ENCODE results near the gene TMEM207. TPM values are rescaled to one million over a fixed set of nuclear protein-coding genes. Genes with fewer than 3 reads are reported as not detected.

TMEM207 gene
- total and polyA plus RNA-seq, 2 of the 4 experiments (the other 2 are of a cell fraction) = not detected

DNA sequence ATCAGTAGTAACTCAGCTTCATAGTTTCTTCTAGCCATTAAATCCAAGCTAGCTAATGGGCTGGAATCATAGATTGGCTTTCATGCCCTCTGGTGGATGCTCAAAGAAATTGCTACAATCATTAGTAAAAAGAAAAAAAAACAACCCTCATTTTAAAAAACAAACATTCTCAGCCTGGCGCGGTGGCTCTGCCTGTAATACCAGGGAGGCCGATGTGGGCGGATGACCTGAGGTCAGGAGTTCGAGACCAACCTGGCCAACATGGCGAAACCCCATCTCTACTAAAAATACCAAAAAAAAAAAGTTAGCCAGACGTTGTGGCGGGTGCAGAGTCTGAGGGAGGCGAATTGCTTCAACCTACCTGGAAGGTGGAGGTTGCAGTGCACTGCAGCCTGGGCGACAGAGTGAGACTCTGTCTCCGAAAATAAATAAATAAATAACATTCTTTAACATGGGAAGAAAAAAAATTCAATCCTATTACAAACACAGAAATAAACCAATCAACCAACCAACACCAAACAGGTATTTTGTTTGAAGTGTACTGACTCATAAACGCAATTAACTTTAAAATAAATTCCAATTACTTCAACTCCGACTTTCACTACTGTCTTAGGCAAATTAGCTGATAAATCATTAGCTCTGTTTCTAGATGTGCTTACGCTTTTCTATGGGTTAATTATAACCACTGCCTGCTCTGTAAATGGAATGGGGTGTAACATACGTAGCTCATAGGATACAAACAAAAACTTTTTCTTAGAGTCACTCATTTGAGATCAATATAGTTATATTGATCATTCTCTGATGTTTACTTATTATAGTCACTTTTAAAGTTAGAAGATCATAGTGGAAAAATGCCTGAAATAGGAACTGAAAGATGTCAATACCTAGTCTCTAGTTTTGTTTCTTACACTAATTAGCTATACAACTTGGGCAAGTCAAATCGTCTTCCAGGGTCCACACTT lies 24.9 kb downstream of the TMEM207 start:
- Histone ChIP-seq H3K18ac (ENCODE audit: low read depth, low read length) (no peak overlapping the region), H2AK5ac (ENCODE audit: low read depth, low read length) (no peak overlapping the region), H4K20me1 (ENCODE audit: insufficient read depth, low read length) (no peaks in the 10 kb centered on the region), H3K9ac (ENCODE audit: low read depth, low read length) (no peak overlapping the region), H2BK5ac (ENCODE audit: low read depth, low read length, poor library complexity, severe bottlenecking) (no peak overlapping the region), H3K4me3 (ENCODE audit: insufficient read depth, low read depth, low read length) (no peak overlapping the region), H3K4me2 (ENCODE audit: low read depth, low read length) (no peak overlapping the region), H3K23ac (ENCODE audit: low read depth, low read length) (no peak overlapping the region), H3K4me1 (ENCODE audit: control insufficient read depth, insufficient read depth, low read length) (no peaks in the 10 kb centered on the region), H4K8ac (ENCODE audit: low read depth in 2 of 2, low read length in 2 of 2) (no peak overlapping the region), H3K14ac (replicated peaks; ENCODE audit: low read depth, low read length) (no peak overlapping the region), H3K79me1 (ENCODE audit: low read depth in 1 of 2, low read length in 2 of 2) (no peaks in the 10 kb centered on the region), H2BK120ac (ENCODE audit: low read depth, low read length) (no peak overlapping the region), H2BK20ac (ENCODE audit: low read depth, low read length) (no peak overlapping the region), H3K9me3 (ENCODE audit: control insufficient read depth, insufficient read depth, low read length) (no peaks in the 10 kb centered on the region), H3K4ac (ENCODE audit: low read depth, low read length) (no peak overlapping the region), H3K36me3 (ENCODE audit: control insufficient read depth, insufficient read depth, low read length) (no peaks in the 10 kb centered on the region), H3K27me3 (ENCODE audit: control insufficient read depth, insufficient read depth, low read length) (no peaks in the 10 kb centered on the region), H3K9me1 (ENCODE audit: insufficient read depth, low read length) (no peaks in the 10 kb centered on the region), H2AFZ (replicated peaks; ENCODE audit: low read length, poor library complexity) (no peak overlapping the region), H3K27ac (ENCODE audit: insufficient read depth, low read length) (no peak overlapping the region), H4K5ac (ENCODE audit: low read depth, low read length) (no peak overlapping the region), H3K56ac (ENCODE audit: extremely low read depth, insufficient read depth, low read length) (no peak overlapping the region), H2AK9ac (replicated peaks; ENCODE audit: low read depth, low read length, poor library complexity) (no peak overlapping the region), H2BK15ac (ENCODE audit: low read depth, low read length) (0 out of 3 replicates have a peak overlapping the region, but pooled peaks have one; percentile 3), H4K91ac (ENCODE audit: insufficient read depth, low read depth, low read length) (no peak overlapping the region)
- no CpG with 5 or more reads among the region's 16 CpGs for WGBS, 2 experiments (ENCODE audit: extremely low coverage in 2 of 2, insufficient read length in 1 of 2)
- no TSS peak for BruUV-seq (replicated peaks)
- dilution Hi-C loops (cut with HindIII; ENCODE audit: low sequenced_read_pairs, unreplicated experiment) = no loop called here
- TF ChIP-seq NFE2L2 (IDR thresholded peaks at IDR 0.05; ENCODE audit: low read depth, low read length) (no peak), SMC3 (IDR thresholded peaks at IDR 0.05; ENCODE audit: low read depth, low read length) (peak; percentile 86), RAD21 (IDR thresholded peaks at IDR 0.05; ENCODE audit: low read length) (peak; percentile 81)
- TF ChIP-seq, protein P1, sequence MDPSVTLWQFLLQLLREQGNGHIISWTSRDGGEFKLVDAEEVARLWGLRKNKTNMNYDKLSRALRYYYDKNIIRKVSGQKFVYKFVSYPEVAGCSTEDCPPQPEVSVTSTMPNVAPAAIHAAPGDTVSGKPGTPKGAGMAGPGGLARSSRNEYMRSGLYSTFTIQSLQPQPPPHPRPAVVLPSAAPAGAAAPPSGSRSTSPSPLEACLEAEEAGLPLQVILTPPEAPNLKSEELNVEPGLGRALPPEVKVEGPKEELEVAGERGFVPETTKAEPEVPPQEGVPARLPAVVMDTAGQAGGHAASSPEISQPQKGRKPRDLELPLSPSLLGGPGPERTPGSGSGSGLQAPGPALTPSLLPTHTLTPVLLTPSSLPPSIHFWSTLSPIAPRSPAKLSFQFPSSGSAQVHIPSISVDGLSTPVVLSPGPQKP (IDR thresholded peaks at IDR 0.05; ENCODE audit: borderline replicate concordance, low read depth, low read length) = no peak
- TF ChIP-seq, protein P2, sequence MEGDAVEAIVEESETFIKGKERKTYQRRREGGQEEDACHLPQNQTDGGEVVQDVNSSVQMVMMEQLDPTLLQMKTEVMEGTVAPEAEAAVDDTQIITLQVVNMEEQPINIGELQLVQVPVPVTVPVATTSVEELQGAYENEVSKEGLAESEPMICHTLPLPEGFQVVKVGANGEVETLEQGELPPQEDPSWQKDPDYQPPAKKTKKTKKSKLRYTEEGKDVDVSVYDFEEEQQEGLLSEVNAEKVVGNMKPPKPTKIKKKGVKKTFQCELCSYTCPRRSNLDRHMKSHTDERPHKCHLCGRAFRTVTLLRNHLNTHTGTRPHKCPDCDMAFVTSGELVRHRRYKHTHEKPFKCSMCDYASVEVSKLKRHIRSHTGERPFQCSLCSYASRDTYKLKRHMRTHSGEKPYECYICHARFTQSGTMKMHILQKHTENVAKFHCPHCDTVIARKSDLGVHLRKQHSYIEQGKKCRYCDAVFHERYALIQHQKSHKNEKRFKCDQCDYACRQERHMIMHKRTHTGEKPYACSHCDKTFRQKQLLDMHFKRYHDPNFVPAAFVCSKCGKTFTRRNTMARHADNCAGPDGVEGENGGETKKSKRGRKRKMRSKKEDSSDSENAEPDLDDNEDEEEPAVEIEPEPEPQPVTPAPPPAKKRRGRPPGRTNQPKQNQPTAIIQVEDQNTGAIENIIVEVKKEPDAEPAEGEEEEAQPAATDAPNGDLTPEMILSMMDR (conservative IDR thresholded peaks at IDR 0.05; ENCODE audit: low read depth, low read length) = peak; percentile 75
- intact Hi-C loops (cut with micrococcal nuclease) = loop anchor here (1.0 to 5.0 kb wide), 4 partner anchors 102 to 463 kb away; partner anchors contain the start of genes CLDN1 and P3H2
- POLR2A ChIA-PET (ENCODE audit: unreplicated experiment) = interaction anchor here (0.6 kb wide), 1 partner anchor 413 kb away, joined by 5 read pairs; no protein-coding TSS in a partner anchor
- CTCF ChIA-PET = interaction anchor here (0.6 to 2.1 kb wide), 12 partner anchors 14 to 467 kb away, joined by 3 to 11 read pairs (median 4); partner anchors contain the start of gene CLDN1
- in situ Hi-C loops (cut with MboI; ENCODE audit: low sequenced_read_pairs) = loop anchor here (5.0 kb wide), 1 partner anchor 202 kb away; no protein-coding TSS in a partner anchor
- DNase-seq (peak; percentile 76), ATAC-seq (ENCODE audit: low read depth) (peak; percentile 75)
